ENCODE measurements around the gene CROCC2.

GRCh38 chr2:240927390-240927781 is 21.2 kb downstream of the CROCC2 start:
- TF ChIP-seq, protein P1, sequence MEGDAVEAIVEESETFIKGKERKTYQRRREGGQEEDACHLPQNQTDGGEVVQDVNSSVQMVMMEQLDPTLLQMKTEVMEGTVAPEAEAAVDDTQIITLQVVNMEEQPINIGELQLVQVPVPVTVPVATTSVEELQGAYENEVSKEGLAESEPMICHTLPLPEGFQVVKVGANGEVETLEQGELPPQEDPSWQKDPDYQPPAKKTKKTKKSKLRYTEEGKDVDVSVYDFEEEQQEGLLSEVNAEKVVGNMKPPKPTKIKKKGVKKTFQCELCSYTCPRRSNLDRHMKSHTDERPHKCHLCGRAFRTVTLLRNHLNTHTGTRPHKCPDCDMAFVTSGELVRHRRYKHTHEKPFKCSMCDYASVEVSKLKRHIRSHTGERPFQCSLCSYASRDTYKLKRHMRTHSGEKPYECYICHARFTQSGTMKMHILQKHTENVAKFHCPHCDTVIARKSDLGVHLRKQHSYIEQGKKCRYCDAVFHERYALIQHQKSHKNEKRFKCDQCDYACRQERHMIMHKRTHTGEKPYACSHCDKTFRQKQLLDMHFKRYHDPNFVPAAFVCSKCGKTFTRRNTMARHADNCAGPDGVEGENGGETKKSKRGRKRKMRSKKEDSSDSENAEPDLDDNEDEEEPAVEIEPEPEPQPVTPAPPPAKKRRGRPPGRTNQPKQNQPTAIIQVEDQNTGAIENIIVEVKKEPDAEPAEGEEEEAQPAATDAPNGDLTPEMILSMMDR (optimal IDR thresholded peaks at IDR 0.05 in 1 of 3, IDR thresholded peaks at IDR 0.05 in 1 of 3, conservative IDR thresholded peaks at IDR 0.05 in 1 of 3; ENCODE audit: extremely low read depth in 1 of 3, insufficient read depth in 2 of 3, low read length in 3 of 3): no peak
- TF ChIP-seq EZH2 (IDR thresholded peaks at IDR 0.05; ENCODE audit: low read length): no peak

Measured in keratinocyte (primary cell).